Liver (tissue), 3 donors: Measurements from ENCODE around the gene NDUFV2.

Experiments
- RAD21 ChIP-seq, 2 donors: IDR thresholded peaks; 2 replicates each; pipeline ENCODE4 v1.6.1; 2016; ENCODE audit warnings: antibody characterized with exemption in 2 of 2, mild to moderate bottlenecking in 2 of 2
- TAF1 ChIP-seq: conservative IDR thresholded peaks from 2 replicates; pipeline ENCODE4 v1.6.1; 2016; ENCODE audit warnings: antibody characterized with exemption, mild to moderate bottlenecking
- YY1 ChIP-seq: IDR thresholded peaks from 2 replicates; pipeline ENCODE4 v1.6.1; 2016; ENCODE audit warnings: antibody characterized with exemption, mild to moderate bottlenecking
- TF ChIP-seq, protein P1 (sequence below): IDR thresholded peaks from 2 replicates; pipeline ENCODE4 v1.6.1; 2016; ENCODE audit warnings: antibody characterized with exemption
- TF ChIP-seq, protein P2 (sequence below): IDR thresholded peaks from 2 replicates; pipeline ENCODE4 v1.6.1; 2016; ENCODE audit warnings: antibody characterized with exemption
- TF ChIP-seq, protein P3 (sequence below): fragments of 150-350 bp; IDR thresholded peaks from 2 replicates; pipeline ENCODE4 v1.5.1; 2017; ENCODE audit warnings: improper control_type of control experiment, low read depth, low read length; ENCODE audit not compliant: missing input control
- donor health status: healthy.
- donor health status: healthy.

DNA sequence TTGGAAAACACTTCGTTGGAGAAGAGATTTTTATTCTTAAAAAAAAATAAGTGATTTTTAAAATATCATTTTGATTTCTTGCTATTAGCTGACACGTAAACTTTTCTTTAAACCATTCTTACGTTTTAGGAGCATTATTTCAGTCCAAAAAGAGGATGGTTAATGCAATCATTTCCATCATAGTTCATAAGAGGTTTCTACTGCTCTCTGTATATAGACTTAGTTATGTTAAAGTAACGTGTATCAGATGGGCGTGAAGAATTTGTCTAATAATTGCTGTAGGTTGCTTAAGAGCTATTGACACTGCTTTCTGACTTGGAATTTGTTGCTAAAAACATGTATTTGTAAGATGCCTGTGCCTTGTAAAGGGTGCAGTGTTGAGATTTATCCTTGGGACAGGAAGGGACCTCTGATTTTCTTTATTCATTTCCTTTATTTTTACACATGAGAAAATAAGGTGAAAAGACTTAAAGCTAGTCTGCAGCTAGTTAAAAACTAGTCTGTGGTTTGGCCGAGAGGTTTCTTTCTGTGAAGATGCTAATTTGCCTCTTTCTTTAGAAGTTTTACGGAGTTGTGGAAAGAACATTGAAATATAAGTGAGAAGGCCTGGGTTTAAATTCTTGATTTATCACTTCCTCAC is 37.0 kb downstream of the NDUFV2 start:
- TF ChIP-seq, protein P1, sequence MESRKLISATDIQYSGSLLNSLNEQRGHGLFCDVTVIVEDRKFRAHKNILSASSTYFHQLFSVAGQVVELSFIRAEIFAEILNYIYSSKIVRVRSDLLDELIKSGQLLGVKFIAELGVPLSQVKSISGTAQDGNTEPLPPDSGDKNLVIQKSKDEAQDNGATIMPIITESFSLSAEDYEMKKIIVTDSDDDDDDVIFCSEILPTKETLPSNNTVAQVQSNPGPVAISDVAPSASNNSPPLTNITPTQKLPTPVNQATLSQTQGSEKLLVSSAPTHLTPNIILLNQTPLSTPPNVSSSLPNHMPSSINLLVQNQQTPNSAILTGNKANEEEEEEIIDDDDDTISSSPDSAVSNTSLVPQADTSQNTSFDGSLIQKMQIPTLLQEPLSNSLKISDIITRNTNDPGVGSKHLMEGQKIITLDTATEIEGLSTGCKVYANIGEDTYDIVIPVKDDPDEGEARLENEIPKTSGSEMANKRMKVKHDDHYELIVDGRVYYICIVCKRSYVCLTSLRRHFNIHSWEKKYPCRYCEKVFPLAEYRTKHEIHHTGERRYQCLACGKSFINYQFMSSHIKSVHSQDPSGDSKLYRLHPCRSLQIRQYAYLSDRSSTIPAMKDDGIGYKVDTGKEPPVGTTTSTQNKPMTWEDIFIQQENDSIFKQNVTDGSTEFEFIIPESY = no peak
- TF ChIP-seq, protein P2, sequence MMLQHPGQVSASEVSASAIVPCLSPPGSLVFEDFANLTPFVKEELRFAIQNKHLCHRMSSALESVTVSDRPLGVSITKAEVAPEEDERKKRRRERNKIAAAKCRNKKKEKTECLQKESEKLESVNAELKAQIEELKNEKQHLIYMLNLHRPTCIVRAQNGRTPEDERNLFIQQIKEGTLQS = no peak
- no peak for TF ChIP-seq RAD21 (IDR thresholded peaks at IDR 0.05)
- TF ChIP-seq, protein P3, sequence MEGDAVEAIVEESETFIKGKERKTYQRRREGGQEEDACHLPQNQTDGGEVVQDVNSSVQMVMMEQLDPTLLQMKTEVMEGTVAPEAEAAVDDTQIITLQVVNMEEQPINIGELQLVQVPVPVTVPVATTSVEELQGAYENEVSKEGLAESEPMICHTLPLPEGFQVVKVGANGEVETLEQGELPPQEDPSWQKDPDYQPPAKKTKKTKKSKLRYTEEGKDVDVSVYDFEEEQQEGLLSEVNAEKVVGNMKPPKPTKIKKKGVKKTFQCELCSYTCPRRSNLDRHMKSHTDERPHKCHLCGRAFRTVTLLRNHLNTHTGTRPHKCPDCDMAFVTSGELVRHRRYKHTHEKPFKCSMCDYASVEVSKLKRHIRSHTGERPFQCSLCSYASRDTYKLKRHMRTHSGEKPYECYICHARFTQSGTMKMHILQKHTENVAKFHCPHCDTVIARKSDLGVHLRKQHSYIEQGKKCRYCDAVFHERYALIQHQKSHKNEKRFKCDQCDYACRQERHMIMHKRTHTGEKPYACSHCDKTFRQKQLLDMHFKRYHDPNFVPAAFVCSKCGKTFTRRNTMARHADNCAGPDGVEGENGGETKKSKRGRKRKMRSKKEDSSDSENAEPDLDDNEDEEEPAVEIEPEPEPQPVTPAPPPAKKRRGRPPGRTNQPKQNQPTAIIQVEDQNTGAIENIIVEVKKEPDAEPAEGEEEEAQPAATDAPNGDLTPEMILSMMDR = no peak
- no peak for TF ChIP-seq TAF1
- no peak for TF ChIP-seq YY1
